ENCODE measurements around the gene NEGR1. TPM values are rescaled to one million over a fixed set of nuclear protein-coding genes. Genes with fewer than 3 reads are reported as not detected.

The NEGR1 gene
- total and polyA plus RNA-seq, 9 of the 15 experiments (the other 6 are each of a cell fraction or from before 2014, with no cell fraction given) = not detected

DNA sequence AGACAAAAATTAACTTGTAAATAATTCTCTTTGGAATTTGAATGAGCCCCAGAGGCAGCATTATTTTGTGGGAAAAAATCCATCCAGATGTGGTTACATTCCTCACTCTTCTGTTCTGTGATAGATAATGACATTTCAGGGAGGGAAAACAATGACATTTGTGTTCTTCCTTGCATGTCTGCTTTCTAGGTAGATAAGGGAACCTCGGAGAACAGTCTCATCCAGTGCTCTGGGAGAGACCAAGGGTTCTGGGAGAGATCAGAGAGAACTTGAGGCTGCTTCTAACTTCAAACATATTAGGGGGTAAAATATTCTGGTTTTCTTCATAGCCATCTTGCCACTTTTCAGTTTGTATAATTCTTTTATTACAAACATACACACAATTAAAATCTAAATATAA, 269.2 kb downstream of the NEGR1 start:
- Histone ChIP-seq H3K36me3 (ENCODE audit: control insufficient read depth, insufficient read depth, low read length) (no peaks in the 10 kb centered on the region), H3K9me3 (replicated peaks; ENCODE audit: control insufficient read depth, insufficient read depth, low read depth, low read length) (no peaks in the 10 kb centered on the region), H3K9me1 (ENCODE audit: control insufficient read depth, insufficient read depth, low read length) (no peaks in the 10 kb centered on the region), H2AFZ (ENCODE audit: low read depth, low read length) (no peak overlapping the region), H3K4me1 (replicated peaks in 1 of 2; ENCODE audit: control insufficient read depth in 2 of 2, insufficient read depth in 2 of 2, low read length in 2 of 2) (no peaks in the 10 kb centered on the region), H3K27ac (ENCODE audit: extremely low read depth, low read depth, low read length) (no peak overlapping the region), H4K20me1 (replicated peaks; ENCODE audit: control insufficient read depth, insufficient read depth, low read length) (no peaks in the 10 kb centered on the region), H3K79me2 (ENCODE audit: control insufficient read depth, insufficient read depth, low read length) (no peaks in the 10 kb centered on the region), H3K9ac (ENCODE audit: insufficient read depth in 1 of 2, low read depth in 2 of 2, low read length in 2 of 2) (no peak overlapping the region), H3K4me2 (ENCODE audit: insufficient read depth, low read length) (no peak overlapping the region), H3K4me3 (no peak overlapping the region), H3K27me3 (ENCODE audit: control insufficient read depth in 2 of 2, insufficient read depth in 2 of 2, low read length in 2 of 2) (no peaks in the 10 kb centered on the region)
- POLR2A ChIA-PET = no interaction called here
- no peak for TF ChIP-seq ZNF347 (CRISPR knock-in tag; IDR thresholded peaks at IDR 0.05; ENCODE audit: low read depth)
- TF ChIP-seq SMARCA4 (IDR thresholded peaks at IDR 0.05) = no peak
- in situ Hi-C loops (cut with MboI) (no loop called here), intact Hi-C loops (cut with micrococcal nuclease) (no loop called here)
- FAIRE-seq = no peak
- BruUV-seq (replicated peaks) = no TSS peak
- WGBS (ENCODE audit: insufficient coverage, low coverage, missing lambda C conversion rate) = 0% methylated on average over 1 of the region's 1 CpG
- CTCF ChIA-PET (ENCODE audit: low intra/inter-chr PET ratio) = no interaction called here
- ATAC-seq = no peak
- DNase-seq (ENCODE audit: extremely low read depth in 1 of 4, low spot score in 3 of 4) = no peak

DNA sequence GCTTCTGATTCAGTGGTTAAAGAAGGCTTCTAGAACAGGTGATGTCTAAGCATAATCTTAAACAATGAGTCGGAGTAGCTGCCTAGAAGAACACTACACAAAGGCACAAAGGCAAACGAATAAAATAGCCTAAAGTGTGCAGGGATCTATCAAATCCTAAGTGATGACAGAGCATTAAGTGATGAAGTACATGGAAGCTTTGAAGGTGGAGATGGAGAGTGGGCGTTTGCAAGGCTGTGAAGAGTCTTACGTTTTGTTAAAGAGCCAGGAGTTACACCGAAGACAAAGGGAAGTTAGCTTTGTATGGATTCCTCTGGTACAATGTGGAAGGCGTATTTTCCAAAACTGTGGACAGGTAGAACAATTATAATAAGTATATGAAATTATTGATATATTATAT, 270.6 kb downstream of the NEGR1 start:
- Histone ChIP-seq H3K79me2 (ENCODE audit: control insufficient read depth, insufficient read depth, low read length) (no peaks in the 10 kb centered on the region), H3K4me3 (no peak overlapping the region), H3K9me3 (replicated peaks; ENCODE audit: control insufficient read depth, insufficient read depth, low read depth, low read length) (no peaks in the 10 kb centered on the region), H4K20me1 (replicated peaks; ENCODE audit: control insufficient read depth, insufficient read depth, low read length) (no peaks in the 10 kb centered on the region), H3K4me2 (ENCODE audit: insufficient read depth, low read length) (no peak overlapping the region), H2AFZ (ENCODE audit: low read depth, low read length) (no peak overlapping the region), H3K9me1 (ENCODE audit: control insufficient read depth, insufficient read depth, low read length) (no peaks in the 10 kb centered on the region), H3K9ac (ENCODE audit: insufficient read depth in 1 of 2, low read depth in 2 of 2, low read length in 2 of 2) (no peak overlapping the region), H3K4me1 (replicated peaks in 1 of 2; ENCODE audit: control insufficient read depth in 2 of 2, insufficient read depth in 2 of 2, low read length in 2 of 2) (no peaks in the 10 kb centered on the region), H3K27ac (ENCODE audit: extremely low read depth, low read depth, low read length) (no peak overlapping the region), H3K27me3 (ENCODE audit: control insufficient read depth in 2 of 2, insufficient read depth in 2 of 2, low read length in 2 of 2) (no peaks in the 10 kb centered on the region), H3K36me3 (ENCODE audit: control insufficient read depth, insufficient read depth, low read length) (no peaks in the 10 kb centered on the region)
- POLR2A ChIA-PET = no interaction called here
- ATAC-seq (no peak), DNase-seq (ENCODE audit: extremely low read depth in 1 of 4, low spot score in 3 of 4) (no peak), FAIRE-seq (no peak)
- CTCF ChIA-PET (ENCODE audit: low intra/inter-chr PET ratio) = no interaction called here
- TF ChIP-seq ZNF347 (CRISPR knock-in tag; IDR thresholded peaks at IDR 0.05; ENCODE audit: low read depth) (no peak), POLR2AphosphoS5 (IDR thresholded peaks at IDR 0.05; ENCODE audit: control insufficient read depth, insufficient read depth, low read depth, low read length) (no peak), GATAD2A (IDR thresholded peaks at IDR 0.05) (no peak), MLLT1 (IDR thresholded peaks at IDR 0.05) (no peak), ZNF197 (CRISPR knock-in tag; IDR thresholded peaks at IDR 0.05; ENCODE audit: low read depth) (no peak), PATZ1 (CRISPR knock-in tag; IDR thresholded peaks at IDR 0.05; ENCODE audit: borderline replicate concordance) (no peak), SAP30 (IDR thresholded peaks at IDR 0.05; ENCODE audit: borderline replicate concordance, insufficient read depth, low read depth, low read length, poor library complexity, severe bottlenecking) (no peak), KLF10 (CRISPR knock-in tag; IDR thresholded peaks at IDR 0.05) (no peak), ZNF354B (CRISPR knock-in tag; IDR thresholded peaks at IDR 0.05) (no peak)
- TF ChIP-seq, protein P1, sequence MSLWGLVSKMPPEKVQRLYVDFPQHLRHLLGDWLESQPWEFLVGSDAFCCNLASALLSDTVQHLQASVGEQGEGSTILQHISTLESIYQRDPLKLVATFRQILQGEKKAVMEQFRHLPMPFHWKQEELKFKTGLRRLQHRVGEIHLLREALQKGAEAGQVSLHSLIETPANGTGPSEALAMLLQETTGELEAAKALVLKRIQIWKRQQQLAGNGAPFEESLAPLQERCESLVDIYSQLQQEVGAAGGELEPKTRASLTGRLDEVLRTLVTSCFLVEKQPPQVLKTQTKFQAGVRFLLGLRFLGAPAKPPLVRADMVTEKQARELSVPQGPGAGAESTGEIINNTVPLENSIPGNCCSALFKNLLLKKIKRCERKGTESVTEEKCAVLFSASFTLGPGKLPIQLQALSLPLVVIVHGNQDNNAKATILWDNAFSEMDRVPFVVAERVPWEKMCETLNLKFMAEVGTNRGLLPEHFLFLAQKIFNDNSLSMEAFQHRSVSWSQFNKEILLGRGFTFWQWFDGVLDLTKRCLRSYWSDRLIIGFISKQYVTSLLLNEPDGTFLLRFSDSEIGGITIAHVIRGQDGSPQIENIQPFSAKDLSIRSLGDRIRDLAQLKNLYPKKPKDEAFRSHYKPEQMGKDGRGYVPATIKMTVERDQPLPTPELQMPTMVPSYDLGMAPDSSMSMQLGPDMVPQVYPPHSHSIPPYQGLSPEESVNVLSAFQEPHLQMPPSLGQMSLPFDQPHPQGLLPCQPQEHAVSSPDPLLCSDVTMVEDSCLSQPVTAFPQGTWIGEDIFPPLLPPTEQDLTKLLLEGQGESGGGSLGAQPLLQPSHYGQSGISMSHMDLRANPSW (CRISPR knock-in tag; IDR thresholded peaks at IDR 0.05) = no peak
- intact Hi-C loops (cut with micrococcal nuclease) (no loop called here), in situ Hi-C loops (cut with MboI) (no loop called here)
- no TSS peak for BruUV-seq (replicated peaks)
- 0% methylated on average over 6 of the region's 6 CpGs for WGBS (ENCODE audit: insufficient coverage, low coverage, missing lambda C conversion rate)
